Dermis microvascular lymphatic vessel endothelial cell (primary cell): ENCODE results near the gene LRRC27. TPM values are rescaled to one million over a fixed set of nuclear protein-coding genes. Genes with fewer than 3 reads are reported as not detected.

Source experiments
- DNase-seq, 2 donors: peaks; one replicate each; pipeline versions ENCODE4 v3.0.0 to v3.0.0-alpha.2; 2010; ENCODE audit warnings: low read depth in 2 of 2
- total RNA-seq: library from RNA; depleted of rRNA; stranded (reverse); fragments of >200 nt; gene quantifications from 2 replicates; pipeline ENCODE4 v1.2.1, GENCODE V29; 2014

LRRC27 gene
- total RNA-seq, 1 donor from 2014 or later, result 5.0 TPM

DNA sequence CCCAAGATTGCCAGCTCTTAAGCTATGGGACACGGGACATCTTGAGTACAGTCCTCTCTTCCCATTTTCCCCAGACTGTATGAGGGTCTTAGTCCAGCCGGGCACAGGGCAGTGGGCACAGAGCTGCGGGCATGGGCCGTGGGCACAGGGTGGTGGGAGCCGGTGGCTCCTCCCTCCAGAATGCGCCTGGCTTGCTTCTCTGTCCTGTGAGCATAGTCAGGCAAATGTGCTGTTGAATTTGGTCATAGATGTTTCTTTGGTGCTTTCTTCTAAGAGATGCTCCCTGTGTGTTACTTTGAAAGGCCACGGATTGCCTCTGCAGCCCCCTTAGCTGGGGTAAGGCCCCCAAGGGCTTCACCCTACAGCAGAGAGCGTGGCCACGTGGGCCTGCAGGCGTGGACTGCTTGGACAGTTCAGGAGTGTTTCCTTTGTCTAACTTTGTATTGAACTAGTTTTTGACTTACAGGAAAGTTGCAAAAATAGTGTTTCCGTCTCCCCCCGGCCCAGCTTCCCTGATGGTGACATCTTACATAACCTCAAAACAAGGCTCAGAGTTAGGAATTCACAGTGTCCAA is 24.7 kb downstream of the LRRC27 start:
- DNase-seq, result no peak

GRCh38 chr10:132357286-132358058 is 25.5 kb downstream of the LRRC27 start:
- no peak for DNase-seq

GRCh38 chr10:132359305-132360040 is 27.5 kb downstream of the LRRC27 start:
- DNase-seq, result no peak

DNA sequence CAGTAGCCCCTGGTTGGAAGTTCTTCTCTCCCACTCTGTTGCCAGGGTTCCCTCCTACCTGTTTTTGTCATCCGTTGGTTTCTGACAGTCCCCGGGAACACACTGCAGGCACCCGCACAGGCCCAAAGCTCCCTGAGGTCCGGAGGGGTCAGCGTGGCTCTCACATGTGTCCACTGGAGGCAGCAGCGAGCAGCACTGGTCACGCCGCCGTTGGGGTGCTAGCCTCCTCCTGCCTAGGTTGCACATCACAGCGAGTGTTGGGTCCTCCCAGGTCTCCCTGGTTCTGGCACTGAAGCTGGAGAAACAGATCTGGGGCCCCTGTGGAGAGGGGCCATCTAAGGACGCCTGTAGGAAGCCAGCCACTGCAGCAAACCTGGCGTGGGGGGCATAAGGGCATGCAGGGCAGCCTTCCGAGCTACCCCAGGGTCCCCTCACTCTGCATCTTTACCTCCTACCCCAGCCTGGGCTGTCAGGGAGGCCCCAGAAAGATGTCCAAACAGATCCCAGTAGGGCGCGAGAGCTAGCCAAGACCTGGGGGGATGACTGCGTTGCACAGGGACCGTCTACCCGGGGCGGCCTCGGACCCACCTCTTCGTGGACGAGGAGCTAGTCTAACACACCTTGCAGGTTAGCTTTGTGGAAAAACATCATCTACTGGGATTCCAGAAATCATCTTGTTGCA is 28.9 kb downstream of the LRRC27 start:
- DNase-seq, result no peak

DNA sequence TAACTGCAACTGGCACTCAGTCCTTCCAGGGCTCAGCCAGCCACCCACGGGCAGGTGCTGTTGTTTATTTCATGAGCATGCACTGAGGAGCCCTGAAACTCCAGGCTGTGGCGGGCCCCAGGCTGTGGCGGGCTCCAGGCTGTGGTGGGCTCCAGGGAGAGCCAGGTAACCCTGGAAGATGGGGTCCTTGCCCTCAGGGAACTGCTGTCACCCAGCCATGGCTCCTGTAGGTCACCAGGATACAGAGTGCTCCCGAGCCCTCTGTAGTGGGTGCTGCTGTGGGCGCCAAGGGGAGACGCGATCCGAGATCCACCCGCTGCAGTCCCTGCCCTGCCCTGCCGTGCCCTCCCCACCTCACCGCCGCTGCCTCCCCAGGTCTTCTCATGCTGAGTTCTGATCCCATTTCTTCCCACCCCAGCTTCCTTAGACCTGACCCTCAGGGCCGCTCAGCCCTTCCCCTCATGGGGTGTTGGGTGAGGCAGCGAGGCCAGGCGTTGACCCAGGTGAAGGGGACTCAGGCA is 29.6 kb downstream of the LRRC27 start:
- DNase-seq, result no peak

DNA sequence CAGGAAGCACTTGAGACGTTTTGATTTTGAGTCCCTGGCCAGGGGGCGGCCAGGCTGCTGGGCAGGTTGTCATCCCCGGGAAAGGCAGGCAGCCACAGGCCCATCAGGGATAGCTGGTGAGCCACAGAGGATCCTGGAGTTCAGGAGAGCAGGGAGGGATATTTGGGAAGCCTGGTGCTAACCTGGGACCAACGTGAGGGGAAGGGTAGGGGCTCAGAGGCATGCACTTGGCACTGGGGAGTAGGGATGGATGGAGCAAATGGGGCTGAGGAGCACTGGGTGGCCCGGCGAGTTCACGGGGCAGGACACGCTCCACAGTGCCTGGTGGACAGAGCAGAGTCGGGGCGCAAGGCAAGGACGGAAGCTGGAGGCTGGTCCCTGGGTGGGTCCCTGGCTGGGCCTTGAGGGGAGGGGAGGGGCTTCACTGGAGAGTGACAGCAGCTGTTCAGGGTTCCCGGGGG is 30.2 kb downstream of the LRRC27 start:
- no peak for DNase-seq

DNA sequence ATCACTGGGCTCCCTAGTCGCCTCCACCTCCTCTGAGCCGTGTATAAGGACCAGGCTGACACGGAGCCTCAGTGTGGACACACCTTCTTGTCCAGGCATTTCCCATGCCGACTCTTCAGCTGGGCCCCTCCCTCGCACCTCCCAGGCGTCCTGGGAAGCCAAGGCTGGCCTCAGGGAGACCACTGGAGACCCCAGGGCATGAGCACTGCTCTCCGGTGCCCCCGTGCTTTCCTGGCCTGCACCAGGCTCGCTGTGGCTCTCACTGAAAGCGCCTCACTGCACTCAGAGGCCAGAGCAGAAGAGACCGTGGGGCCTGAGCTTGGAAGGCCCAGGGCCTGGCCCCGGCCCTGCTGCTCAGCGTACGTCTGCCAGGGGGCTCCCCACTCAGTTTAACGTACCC is 31.4 kb downstream of the LRRC27 start:
- DNase-seq, result no peak

- DNase-seq, result peak in 1 of 2 donors; percentile 52
Measured at GRCh38 chr10:132363921-132364593, 32.1 kb downstream of the LRRC27 start.

DNA sequence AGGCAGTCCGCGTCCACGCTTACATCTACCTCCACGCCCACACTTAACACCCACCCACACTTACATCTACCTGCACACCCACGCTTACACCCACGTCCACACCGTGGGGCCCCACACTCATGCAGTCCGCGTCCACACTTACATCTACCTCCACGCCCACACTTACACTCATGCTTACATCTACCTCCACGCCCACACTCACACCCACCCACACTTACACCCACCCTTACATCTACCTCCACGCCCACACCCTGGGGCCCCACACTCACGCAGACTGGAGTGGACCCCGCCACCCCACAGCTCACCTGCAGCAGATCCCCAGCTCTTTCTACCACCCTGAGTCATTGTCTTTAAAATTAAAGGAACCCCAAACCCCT is 32.6 kb downstream of the LRRC27 start:
- DNase-seq, result no peak

DNA sequence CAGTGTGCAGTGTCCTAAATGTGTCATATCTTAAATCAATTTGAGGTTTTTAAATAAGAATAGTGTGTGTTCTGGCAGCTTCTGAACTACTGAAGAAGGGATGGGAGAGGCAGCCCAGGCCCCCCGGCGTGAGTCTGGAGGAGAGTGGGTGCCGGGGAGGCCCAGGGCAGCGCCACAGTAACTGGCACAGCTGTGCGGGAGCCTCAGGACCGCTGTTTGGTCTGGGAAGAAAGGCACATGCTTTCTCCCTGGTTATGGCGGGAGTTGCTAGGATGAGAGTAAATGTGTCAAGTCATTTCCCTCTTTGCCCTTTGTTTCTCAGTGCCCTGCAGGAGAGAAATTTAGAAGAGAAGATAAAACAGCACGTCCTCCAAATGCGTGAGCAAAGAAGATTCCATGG is 33.1 kb downstream of the LRRC27 start:
- DNase-seq, result no peak

DNA sequence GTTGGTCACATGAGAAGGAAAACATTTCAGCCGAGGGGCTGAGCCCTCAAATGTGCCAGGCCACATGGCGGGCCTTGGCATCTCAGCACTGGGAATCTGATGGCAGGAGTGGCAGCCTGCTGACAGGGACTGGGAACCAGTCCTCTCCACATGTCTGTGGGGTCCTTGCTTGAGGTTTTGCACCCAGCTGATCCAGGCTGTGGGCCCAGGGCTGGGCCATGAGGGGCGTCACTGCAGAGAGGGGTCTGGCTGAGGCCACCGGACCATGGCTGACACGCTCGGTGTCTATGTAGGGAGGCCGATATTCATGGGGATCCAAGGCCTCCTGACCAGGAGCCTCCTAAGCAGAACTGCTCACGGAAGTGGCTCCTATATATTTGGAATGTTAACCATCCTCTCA is 34.0 kb downstream of the LRRC27 start:
- no peak for DNase-seq

- DNase-seq, result no peak
Measured at GRCh38 chr10:132366499-132366898, 34.5 kb downstream of the LRRC27 start.

- DNase-seq, result no peak
Measured at GRCh38 chr10:132368391-132368790, 36.4 kb downstream of the LRRC27 start.

GRCh38 chr10:132368881-132369635 is 37.1 kb downstream of the LRRC27 start:
- no peak for DNase-seq

DNA sequence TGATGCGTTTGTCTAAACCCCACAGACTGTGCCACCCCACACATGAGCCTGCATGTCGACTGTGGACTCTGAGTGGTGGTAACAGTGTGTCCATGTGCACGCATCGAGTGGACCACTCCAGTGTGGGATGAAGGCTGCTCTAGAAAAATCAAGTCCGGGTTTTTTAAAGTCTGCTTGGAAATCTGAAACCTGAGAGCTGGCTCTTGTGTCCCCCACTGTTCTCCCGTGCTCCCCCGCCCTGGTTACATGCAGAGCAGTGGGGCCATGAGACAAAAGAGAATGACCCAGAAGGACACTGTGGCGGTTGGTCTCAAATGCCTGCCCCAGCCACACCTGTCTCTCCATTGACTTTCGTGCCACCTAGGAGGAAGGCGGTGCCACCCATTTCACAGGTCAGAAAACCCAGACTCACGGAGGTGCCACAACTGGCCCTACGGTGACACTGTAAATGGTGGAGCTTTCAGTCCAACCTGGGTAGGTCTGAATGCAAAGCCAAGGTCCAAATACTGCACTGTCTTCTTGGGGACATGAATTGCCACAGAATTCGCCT is 37.7 kb downstream of the LRRC27 start:
- no peak for DNase-seq

DNA sequence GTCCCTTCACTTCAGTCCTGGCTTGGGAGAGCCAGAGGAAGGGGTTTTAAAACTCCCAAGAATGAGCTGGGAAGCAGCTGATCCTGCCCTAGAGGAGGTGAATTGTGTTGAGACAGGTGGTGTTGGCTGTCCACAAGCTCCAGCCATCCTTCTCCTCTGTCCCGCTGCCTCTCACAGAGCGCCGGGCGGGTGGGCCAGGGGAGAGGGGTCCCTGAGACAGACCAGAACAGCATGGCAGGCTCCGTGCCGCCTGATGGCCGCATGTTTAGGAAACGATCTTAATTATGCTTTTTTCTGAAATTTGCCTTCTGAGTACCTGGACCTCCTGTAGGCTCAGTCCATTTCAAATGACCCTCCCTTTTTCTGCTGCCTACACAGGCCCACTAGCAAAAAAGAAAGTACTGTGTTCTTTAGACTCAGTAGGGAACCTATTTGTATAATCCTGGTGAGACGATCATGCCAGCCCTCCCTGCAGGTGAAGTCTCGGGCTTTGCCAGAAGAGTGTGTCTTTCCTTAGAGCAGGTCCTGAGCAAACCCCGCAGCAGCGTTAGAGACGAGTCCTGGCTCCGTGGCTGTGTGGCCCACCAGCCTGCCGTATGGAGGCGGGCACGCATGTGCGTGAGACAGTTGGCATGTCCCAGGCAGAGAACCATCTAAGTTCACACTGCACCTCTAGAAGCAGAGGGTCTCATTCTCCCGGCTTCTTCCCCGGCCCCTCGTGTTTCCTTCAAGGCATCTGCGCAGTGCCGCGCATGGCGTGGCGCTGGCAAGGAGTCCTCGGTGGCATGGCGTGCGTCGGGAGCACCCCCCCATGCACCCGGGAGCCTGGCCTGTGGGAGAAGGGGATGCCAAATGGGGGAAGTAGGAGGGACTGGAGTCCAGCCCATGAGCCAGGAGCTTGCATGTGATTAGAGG is 38.7 kb downstream of the LRRC27 start:
- no peak for DNase-seq

DNA sequence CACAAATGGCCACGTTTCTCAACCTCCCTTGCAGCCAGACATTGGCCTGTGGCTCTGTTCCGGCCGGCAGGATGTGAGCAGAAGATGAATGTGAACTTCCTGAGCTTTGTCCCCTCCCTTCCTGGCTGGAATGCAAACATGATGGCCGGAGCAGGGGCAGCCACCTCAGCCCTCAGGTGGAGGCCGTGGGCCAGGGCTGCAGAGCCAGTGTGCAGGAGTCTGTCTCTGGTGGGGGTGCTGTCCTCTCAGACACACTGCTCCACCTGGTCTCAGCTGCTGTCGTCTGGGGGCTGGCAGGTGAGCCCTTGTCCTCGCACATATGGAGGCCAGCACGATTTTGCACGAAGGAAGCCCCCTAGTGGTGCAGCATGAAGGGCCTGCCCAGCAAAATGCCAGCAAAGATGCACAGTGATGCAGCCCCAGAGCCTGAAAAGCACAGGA is 39.7 kb downstream of the LRRC27 start:
- DNase-seq, result no peak

DNA sequence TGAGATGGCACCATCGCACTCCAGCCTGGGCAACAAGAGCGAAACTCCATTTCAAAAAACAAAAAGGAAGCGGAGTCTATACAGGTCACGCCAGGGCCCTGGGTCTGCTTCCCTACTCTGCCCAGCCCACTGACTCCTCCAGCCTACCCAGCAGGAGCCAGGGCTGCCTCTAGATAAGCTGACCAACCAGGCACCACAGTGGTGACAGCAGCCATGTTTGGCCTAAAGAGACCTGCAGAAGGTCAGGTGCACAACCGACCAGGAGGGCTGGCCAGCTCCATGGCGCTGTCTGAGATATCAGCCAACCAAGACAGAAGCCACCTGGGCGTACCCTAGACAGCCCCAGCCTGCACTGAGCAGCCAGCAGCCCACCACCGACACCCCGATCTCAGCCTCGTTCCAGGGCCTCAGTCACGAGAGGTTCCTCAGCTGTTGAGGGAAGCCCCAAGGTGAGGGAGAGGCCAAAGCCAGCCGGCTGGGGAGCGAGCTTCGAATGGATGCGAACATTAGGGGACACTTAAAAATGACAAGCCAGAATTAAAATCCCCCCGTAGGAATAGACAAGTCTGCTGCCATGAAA is 40.6 kb downstream of the LRRC27 start:
- no peak for DNase-seq
